Breast epithelium (tissue), 3 donors: ENCODE results near the gene RNF31.

ENCODE experiments used
- CTCF ChIP-seq, 3 donors: fragments of 450-650 bp; IDR thresholded peaks; one replicate each; pipeline ENCODE4 v1.5.1; 2016 to 2017; ENCODE audit warnings: antibody characterized with exemption in 3 of 3, mild to moderate bottlenecking in 3 of 3, moderate library complexity in 3 of 3
- POLR2A ChIP-seq: fragments of 450-650 bp; IDR thresholded peaks from one replicate; pipeline ENCODE4 v1.6.1; 2016; ENCODE audit warnings: antibody characterized with exemption, mild to moderate bottlenecking, moderate library complexity

- TF ChIP-seq CTCF (IDR thresholded peaks at IDR 0.05), result no peak
- no peak for TF ChIP-seq POLR2A
These were observed 15.7 kb upstream of the RNF31 start for GRCh38 chr14:24131549-24131966.
